T-cell (primary cell): ENCODE measurements around the gene SCCPDH. TPM values are rescaled to one million over a fixed set of nuclear protein-coding genes. Genes with fewer than 3 reads are reported as not detected.

Experiments
- ATAC-seq, 4 experiments: fragments of 200-7000 bp in 3 of 4; fragments of 150-1000 bp in 1 of 4; cut with Tn5 transposase; replicated peaks in 1 of 4; 1 replicate in 3 of 4; 2 replicates in 1 of 4; pipeline ENCODE4 v1.10.0; 2021; ENCODE audit warnings: moderate library complexity in 3 of 4, mild to moderate bottlenecking in 2 of 4, moderate number of reproducible peaks in 1 of 4
- CTCF ChIA-PET, 2 donors: fragments of 300-600 bp; sonication (Branson Sonifier 250); formaldehyde crosslinking; loops; one replicate each; lab custom pipeline; 2022; ENCODE audit warnings: antibody characterized with exemption in 2 of 2; lab: Charles Lee
- POLR2A ChIA-PET, 2 donors: fragments of 300-600 bp; sonication (Branson Sonifier 250); formaldehyde crosslinking; loops; one replicate each; lab custom pipeline; 2022; ENCODE audit warnings: antibody characterized with exemption in 2 of 2; lab: Charles Lee
- DNase-seq, 35 experiments: peaks; one replicate each; pipeline versions ENCODE4 v3.0.0 to v3.0.0-alpha.2; 2013 to 2023
- H3K27ac ChIP-seq: one replicate; pipeline ENCODE4 v1.5.1; 2013; ENCODE audit warnings: low read length
- H3K27me3 ChIP-seq, 2 experiments: replicated peaks in 1 of 2; 1 replicate in 1 of 2; 2 replicates in 1 of 2; pipeline versions ENCODE4 v1.6.1 to v1.7.0; 2013; ENCODE audit warnings: low read length in 1 of 2, mixed read lengths in 1 of 2; ENCODE audit not compliant: control insufficient read depth in 2 of 2, insufficient read depth in 2 of 2; ENCODE audit errors: extremely low read depth in 1 of 2
- H3K36me3 ChIP-seq, 2 donors: 1 replicate in 1 of 2; 2 replicates in 1 of 2; pipeline versions ENCODE4 v1.6.1 to v1.7.0; 2013; ENCODE audit warnings: low read length in 1 of 2; ENCODE audit not compliant: control insufficient read depth in 2 of 2, insufficient read depth in 1 of 2; ENCODE audit errors: extremely low read depth in 1 of 2
- H3K4me1 ChIP-seq, 2 experiments: 1 replicate in 1 of 2; 2 replicates in 1 of 2; pipeline versions ENCODE4 v1.6.1 to v1.7.0; 2013; ENCODE audit warnings: low read length in 2 of 2, mixed read lengths in 1 of 2; ENCODE audit not compliant: insufficient read depth in 2 of 2, control insufficient read depth in 1 of 2; ENCODE audit errors: extremely low read depth in 1 of 2
- H3K4me3 ChIP-seq, 2 donors: 1 replicate in 1 of 2; 2 replicates in 1 of 2; pipeline versions ENCODE4 v1.5.1 to v1.7.0; 2013; ENCODE audit warnings: mild to moderate bottlenecking in 2 of 2, low read length in 1 of 2, moderate library complexity in 1 of 2; ENCODE audit not compliant: control insufficient read depth in 1 of 2; ENCODE audit errors: extremely low read depth in 1 of 2
- H3K9me3 ChIP-seq: 2 replicates; pipeline ENCODE4 v1.7.0; 2013
- H3K27ac Mint-ChIP-seq, 2 donors: one replicate each; pipeline ENCODE4 v1.8.0; 2020 to 2021; ENCODE audit warnings: mild to moderate bottlenecking in 2 of 2, mixed read lengths in 2 of 2
- H3K27me3 Mint-ChIP-seq, 2 donors: one replicate each; pipeline ENCODE4 v1.8.0; 2021 to 2022; ENCODE audit warnings: mixed read lengths in 2 of 2
- H3K36me3 Mint-ChIP-seq: one replicate; pipeline ENCODE4 v1.8.0; 2021; ENCODE audit warnings: mixed read lengths
- H3K4me1 Mint-ChIP-seq, 3 donors: one replicate each; pipeline ENCODE4 v1.8.0; 2020 to 2022; ENCODE audit warnings: mixed read lengths in 3 of 3, mild to moderate bottlenecking in 1 of 3
- H3K4me3 Mint-ChIP-seq, 3 donors: one replicate each; pipeline ENCODE4 v1.8.0; 2020 to 2022; ENCODE audit warnings: mild to moderate bottlenecking in 3 of 3, mixed read lengths in 3 of 3, moderate library complexity in 3 of 3
- H3K9me3 Mint-ChIP-seq, 3 donors: one replicate each; pipeline ENCODE4 v1.8.0; 2020 to 2022; ENCODE audit warnings: mixed read lengths in 3 of 3
- WGBS: methylation state at CpG from one replicate; pipeline ENCODE4 v1.1.5; 2013; ENCODE audit warnings: missing lambda C conversion rate; ENCODE audit not compliant: insufficient coverage; 5-methylcytosine and 5-hydroxymethylcytosine counted together
- total RNA-seq, 35 experiments: library from RNA in 6 of 35; stranded (reverse) in 6 of 35; fragments of 120-200 nt in 1 of 35; gene quantifications; one replicate each; pipeline versions ENCODE4 v1.2.1 to v1.2.4 and lab custom pipeline; 2013 to 2026

Gene SCCPDH
- total RNA-seq, 5 donors from 2014 or later (not counting 1 experiment from before 2014, with no cell fraction given), result 3.7 to 6.2 (median 4.5) TPM

DNA sequence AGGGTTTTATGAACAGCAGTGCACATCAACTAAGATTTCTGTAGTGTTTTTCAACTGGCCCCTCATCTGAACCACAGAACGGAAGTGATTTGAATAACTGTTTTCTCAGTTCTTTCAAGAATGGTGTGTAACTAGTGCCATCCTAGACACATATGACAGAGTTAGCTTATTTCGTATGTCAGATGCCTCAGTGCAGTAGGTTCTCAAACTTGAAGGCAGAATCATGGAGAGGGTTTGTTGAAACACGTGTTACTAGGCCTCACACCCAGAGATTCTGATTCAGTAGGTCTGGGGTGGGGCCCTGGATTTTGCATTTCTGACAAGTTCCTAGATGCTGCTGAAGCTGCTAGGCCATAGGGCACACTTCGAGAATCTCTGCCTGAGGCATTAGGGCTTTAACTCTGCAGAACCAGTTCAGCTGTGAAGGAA is 49.0 kb downstream of the SCCPDH start:
- Histone ChIP-seq H3K36me3 (peaks cover 3 to 4% of the 10 kb centered on the region in 2 donors), H3K27me3 (no peaks in the 10 kb centered on the region), H3K4me1 (no peaks in the 10 kb centered on the region), H3K9me3 (no peaks in the 10 kb centered on the region), H3K4me3 (no peak overlapping the region), H3K27ac (no peak overlapping the region)
- Mint-ChIP-seq H3K36me3 (peaks cover 7% of the 10 kb centered on the region), H3K9me3 (no peaks in the 10 kb centered on the region), H3K27ac (no peak overlapping the region), H3K27me3 (no peaks in the 10 kb centered on the region), H3K4me3 (no peak overlapping the region), H3K4me1 (peaks cover 0 to 5% (median 2%) of the 10 kb centered on the region in 3 donors)
- WGBS, result 69% methylated on average over 4 of the region's 4 CpGs
- no peak for ATAC-seq
- POLR2A ChIA-PET, result no interaction called here
- DNase-seq, result no peak
- CTCF ChIA-PET, result no interaction called here

GRCh38 chr1:246775531-246776385 is 51.5 kb downstream of the SCCPDH start:
- H3K9me3 ChIP-seq, result no peaks in the 10 kb centered on the region
- WGBS, result over 99% methylated on average over 17 of the region's 23 CpGs
- POLR2A ChIA-PET, result no interaction called here

DNA sequence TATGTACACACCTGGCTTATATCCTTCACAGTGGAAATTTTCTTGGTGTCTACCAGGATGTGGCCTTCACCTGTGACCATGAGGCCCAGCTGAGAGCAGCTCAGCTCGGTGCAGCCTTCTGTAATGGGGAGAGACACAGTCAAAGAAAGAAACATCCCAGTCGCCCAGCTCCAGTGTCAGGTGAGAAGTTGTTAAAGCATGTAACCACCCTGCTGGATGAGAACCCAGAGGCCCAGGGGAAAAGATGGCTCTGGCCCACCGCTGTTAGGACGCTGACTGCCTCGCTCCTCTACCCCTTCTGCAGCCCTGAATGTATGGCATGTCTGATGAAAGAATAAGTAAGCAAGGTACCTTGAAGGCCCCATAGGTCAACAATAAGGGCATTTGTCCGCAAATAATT is 52.7 kb downstream of the SCCPDH start:
- DNase-seq (no peak), ATAC-seq (no peak)
- no peak overlapping the region for H3K4me3 Mint-ChIP-seq
- ChIA-PET CTCF (no interaction called here), POLR2A (no interaction called here)
- Histone ChIP-seq H3K36me3 (peaks cover 3% of the 10 kb centered on the region in 2 donors), H3K9me3 (no peaks in the 10 kb centered on the region), H3K4me3 (no peak overlapping the region), H3K4me1 (no peaks in the 10 kb centered on the region), H3K27ac (no peak overlapping the region), H3K27me3 (no peaks in the 10 kb centered on the region)
- no peaks in the 10 kb centered on the region for H3K9me3 Mint-ChIP-seq
- peaks cover 0 to 4% of the 10 kb centered on the region in 2 donors for H3K27me3 Mint-ChIP-seq
- peaks cover 0 to 5% (median 2%) of the 10 kb centered on the region in 3 donors for H3K4me1 Mint-ChIP-seq
- WGBS, result 84% methylated on average over 6 of the region's 6 CpGs
- no peaks in the 10 kb centered on the region for H3K36me3 Mint-ChIP-seq
- no peak overlapping the region for H3K27ac Mint-ChIP-seq

More at GRCh38 chr1:246775531-246776385, 51.5 kb downstream of the SCCPDH start:
- H3K27ac Mint-ChIP-seq, result no peak overlapping the region
- Histone ChIP-seq H3K4me1 (no peaks in the 10 kb centered on the region), H3K4me3 (no peak overlapping the region), H3K36me3 (peaks cover 0 to 3% of the 10 kb centered on the region in 2 donors), H3K27ac (no peak overlapping the region), H3K27me3 (no peaks in the 10 kb centered on the region)
- H3K36me3 Mint-ChIP-seq, result peaks cover 3% of the 10 kb centered on the region
- ATAC-seq (no peak), DNase-seq (no peak)
- no peaks in the 10 kb centered on the region for H3K9me3 Mint-ChIP-seq
- peaks cover 0 to 5% (median 2%) of the 10 kb centered on the region in 3 donors for H3K4me1 Mint-ChIP-seq
- CTCF ChIA-PET, result interaction anchor here in 1 of 2 donors (0.6 kb wide), 1 partner anchor 528 kb away, joined by 3 read pairs; no protein-coding TSS in a partner anchor
- H3K4me3 Mint-ChIP-seq, result no peak overlapping the region
- H3K27me3 Mint-ChIP-seq, result no peaks in the 10 kb centered on the region

DNA sequence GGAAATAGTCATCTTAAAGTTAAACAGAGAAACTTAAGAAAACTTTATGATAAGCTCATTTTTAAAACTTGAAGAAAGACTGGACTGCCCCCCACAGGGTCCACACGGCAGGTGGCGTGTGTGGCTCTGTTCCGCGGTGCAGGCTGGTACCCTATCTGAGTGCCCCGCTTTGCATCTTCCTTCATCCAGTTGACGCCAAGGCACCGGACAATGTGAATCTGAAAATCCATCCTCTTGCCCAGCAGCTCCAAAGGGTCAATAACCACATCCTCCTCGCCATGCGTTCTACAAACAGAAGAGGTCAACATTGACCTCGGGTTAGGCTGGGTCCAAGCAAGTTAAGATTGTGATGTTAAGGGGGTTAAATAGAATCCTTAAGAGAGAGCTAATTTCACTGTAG is 54.5 kb downstream of the SCCPDH start:
- H3K9me3 Mint-ChIP-seq, result no peaks in the 10 kb centered on the region
- no peak overlapping the region for H3K4me3 Mint-ChIP-seq
- WGBS, result 97% methylated on average over 7 of the region's 10 CpGs
- H3K4me1 Mint-ChIP-seq, result peaks cover 7 to 9% (median 8%) of the 10 kb centered on the region in 3 donors
- H3K36me3 Mint-ChIP-seq, result no peaks in the 10 kb centered on the region
- H3K27me3 Mint-ChIP-seq, result peaks cover 0 to 8% of the 10 kb centered on the region in 2 donors
- Histone ChIP-seq H3K27me3 (peaks cover 0 to 7% of the 10 kb centered on the region in 2 experiments), H3K36me3 (peaks cover 3% of the 10 kb centered on the region in 2 donors), H3K27ac (no peak overlapping the region), H3K4me3 (no peak overlapping the region), H3K9me3 (no peaks in the 10 kb centered on the region), H3K4me1 (peaks cover 5 to 8% of the 10 kb centered on the region in 2 experiments)
- no peak for DNase-seq
- CTCF ChIA-PET, result no interaction called here
- no peak for ATAC-seq
- H3K27ac Mint-ChIP-seq, result no peak overlapping the region
- POLR2A ChIA-PET, result no interaction called here

DNA sequence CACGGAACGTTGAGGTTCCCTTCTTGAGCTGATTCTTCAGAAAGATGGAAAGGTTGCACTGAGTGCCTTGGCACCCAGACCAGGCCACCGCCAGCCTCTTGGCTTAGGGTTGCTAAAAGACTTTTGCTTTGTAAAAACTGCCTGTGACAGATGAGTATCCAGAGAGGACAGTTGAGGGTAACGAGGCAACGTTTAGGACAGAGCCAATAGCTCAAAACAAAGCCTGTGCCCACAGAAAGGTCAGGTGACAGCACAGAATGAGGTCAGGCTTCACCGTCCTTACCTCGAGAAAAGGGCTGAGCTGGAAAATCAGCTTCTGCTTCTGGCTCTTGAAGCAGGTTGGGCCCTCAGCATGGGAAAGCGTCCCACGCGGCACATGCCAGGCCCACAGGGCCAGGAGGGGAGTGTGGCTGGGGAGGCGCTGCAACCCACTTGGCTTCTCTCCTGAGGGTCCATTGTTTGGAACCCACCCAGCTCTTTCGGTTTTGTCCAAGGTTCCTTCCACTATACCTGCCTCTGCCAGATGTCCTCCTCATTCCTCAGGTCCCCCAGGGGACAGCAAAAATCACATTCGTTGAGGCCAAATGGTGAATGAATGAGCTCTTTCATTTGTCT is 55.5 kb downstream of the SCCPDH start:
- Histone ChIP-seq H3K4me1 (peaks cover 5 to 11% of the 10 kb centered on the region in 2 experiments), H3K36me3 (peaks cover 3% of the 10 kb centered on the region in 2 donors), H3K4me3 (no peak overlapping the region), H3K27ac (no peak overlapping the region), H3K27me3 (peaks cover 0 to 11% of the 10 kb centered on the region in 2 experiments), H3K9me3 (no peaks in the 10 kb centered on the region)
- Mint-ChIP-seq H3K9me3 (no peaks in the 10 kb centered on the region), H3K4me3 (no peak overlapping the region), H3K27me3 (peaks cover 0 to 8% of the 10 kb centered on the region in 2 donors), H3K4me1 (peaks cover 10 to 17% (median 12%) of the 10 kb centered on the region in 3 donors), H3K27ac (no peak overlapping the region), H3K36me3 (no peaks in the 10 kb centered on the region)
- ATAC-seq (no peak), DNase-seq (no peak)
- CTCF ChIA-PET, result no interaction called here
- 91% methylated on average over 12 of the region's 13 CpGs for WGBS
- POLR2A ChIA-PET, result no interaction called here

- H3K27me3 ChIP-seq, result peaks cover 0 to 14% of the 10 kb centered on the region in 2 experiments
- POLR2A ChIA-PET, result no interaction called here
Observed at GRCh38 chr1:246780264-246780663, 56.1 kb downstream of the SCCPDH start.

More at GRCh38 chr1:246780264-246780663, 56.1 kb downstream of the SCCPDH start:
- ATAC-seq (no peak), DNase-seq (no peak)
- no peak overlapping the region for H3K4me3 Mint-ChIP-seq
- peaks cover 14 to 22% (median 15%) of the 10 kb centered on the region in 3 donors for H3K4me1 Mint-ChIP-seq
- WGBS, result 94% methylated on average over 9 of the region's 9 CpGs
- H3K27me3 Mint-ChIP-seq, result peaks cover 0 to 8% of the 10 kb centered on the region in 2 donors
- no peak overlapping the region for H3K27ac Mint-ChIP-seq
- no peaks in the 10 kb centered on the region for H3K9me3 ChIP-seq
- no peaks in the 10 kb centered on the region for H3K9me3 Mint-ChIP-seq
- peaks cover 8 to 17% of the 10 kb centered on the region in 2 experiments for H3K4me1 ChIP-seq
- peaks cover 3% of the 10 kb centered on the region in 2 donors for H3K36me3 ChIP-seq
- H3K4me3 ChIP-seq, result no peak overlapping the region
- H3K36me3 Mint-ChIP-seq, result no peaks in the 10 kb centered on the region
- CTCF ChIA-PET, result no interaction called here
- no peak overlapping the region for H3K27ac ChIP-seq
